HepG2 (cell line): ENCODE results near the gene CD2AP. TPM values are rescaled to one million over a fixed set of nuclear protein-coding genes. Genes with fewer than 3 reads are reported as not detected.

Experiments used
- CENPT ChIP-seq: sonication (generic); formaldehyde crosslinking; IDR thresholded peaks from 2 replicates; pipeline ENCODE4 v1.8.0; 2022; ENCODE audit warnings: low read depth, mild to moderate bottlenecking, moderate library complexity, missing genetic modification reagents
- GABPB1 ChIP-seq: IDR thresholded peaks from 2 replicates; pipeline ENCODE4 v1.6.1; 2016; ENCODE audit warnings: mild to moderate bottlenecking, missing genetic modification reagents, moderate library complexity, missing compliant biosample characterization
- KLF6 ChIP-seq: IDR thresholded peaks from 2 replicates; pipeline ENCODE4 v1.8.0; 2016; ENCODE audit warnings: missing biosample characterization, missing genetic modification reagents
- NR2F2 ChIP-seq: IDR thresholded peaks from 2 replicates; pipeline ENCODE4 v1.6.1; 2012; ENCODE audit warnings: low read depth, inconsistent platforms, borderline replicate concordance
- SP1 ChIP-seq, 2 experiments: fragments of 450-650 bp in 1 of 2; sonication (generic) in 1 of 2; formaldehyde crosslinking in 1 of 2; IDR thresholded peaks; 2 replicates each; pipeline versions ENCODE4 v1.4.0 to v1.6.1; 2016 to 2020; ENCODE audit warnings: missing genetic modification reagents in 1 of 2
- ZNF382 ChIP-seq: sonication (generic); formaldehyde crosslinking; IDR thresholded peaks from 2 replicates; pipeline ENCODE4 v1.5.0; 2020; ENCODE audit warnings: missing genetic modification reagents, mild to moderate bottlenecking, borderline replicate concordance
- ZNF747 ChIP-seq: sonication (generic); formaldehyde crosslinking; IDR thresholded peaks from 2 replicates; pipeline ENCODE4 v1.8.1; 2023; ENCODE audit warnings: missing genetic modification reagents, mild to moderate bottlenecking, borderline replicate concordance
- polyA plus RNA-seq, 8 experiments: library from polyadenylated mRNA; depleted of rRNA in 3 of 8; stranded (reverse) in 7 of 8; unstranded in 1 of 8; fragments of >200 nt; fragmentation: Illumina TruSeq in 4 of 8; extraction: Trizol in 4 of 8; gene quantifications; 2 replicates each; pipeline versions ENCODE4 v1.2.1 to v1.2.3, GENCODE V29; 2011 to 2016; ENCODE audit warnings: low read depth in 4 of 8, missing spikeins in 1 of 8, mixed read lengths in 1 of 8; ENCODE audit not compliant: insufficient read depth in 1 of 8
- total RNA-seq, 5 experiments: library from RNA; depleted of rRNA; stranded (reverse); fragments of >200 nt; fragmentation: Illumina TruSeq; extraction: Trizol; gene quantifications; 2 replicates each; pipeline ENCODE4 v1.2.3, GENCODE V29; 2016; ENCODE audit warnings: low read depth in 1 of 5
- TF ChIP-seq, protein P1 (sequence below): sonication (generic); formaldehyde crosslinking; IDR thresholded peaks from 2 replicates; pipeline ENCODE4 v1.9.0; 2022; ENCODE audit warnings: low read depth, missing genetic modification reagents
- TF ChIP-seq, protein P2 (sequence below): IDR thresholded peaks from 2 replicates; pipeline ENCODE4 v1.6.1; 2016; ENCODE audit warnings: missing genetic modification reagents, missing compliant biosample characterization
- TF ChIP-seq, protein P3 (sequence below): IDR thresholded peaks from 2 replicates; pipeline ENCODE4 v1.6.1; 2012; ENCODE audit warnings: low read depth, low read length, improper control_type of control experiment

CD2AP gene
- total and polyA plus RNA-seq, 2 of the 13 experiments (the other 11 are each of a cell fraction or from before 2014, with no cell fraction given) = 8.6 to 31.9 TPM

DNA sequence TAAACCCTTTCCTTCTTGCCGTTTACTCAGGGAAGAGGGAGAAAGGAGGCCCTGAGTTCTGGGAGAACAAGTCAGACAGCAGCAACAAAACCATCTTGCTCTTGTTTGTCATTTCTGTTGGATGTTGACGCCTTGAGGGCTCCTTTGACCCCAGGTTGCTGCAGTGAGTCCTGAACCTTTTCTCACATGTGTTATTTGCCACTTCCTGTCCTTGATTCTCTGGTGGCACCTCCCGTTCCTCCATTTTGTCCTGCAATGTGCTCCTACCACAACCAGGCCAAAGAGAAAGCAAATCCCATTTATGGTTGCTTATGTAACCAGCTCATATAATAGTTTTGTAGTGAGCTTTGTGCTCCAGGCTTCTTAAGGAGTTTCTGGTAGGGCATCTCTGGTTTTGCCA, 154.2 kb downstream of the CD2AP start (continued):
- TF ChIP-seq, protein P1, sequence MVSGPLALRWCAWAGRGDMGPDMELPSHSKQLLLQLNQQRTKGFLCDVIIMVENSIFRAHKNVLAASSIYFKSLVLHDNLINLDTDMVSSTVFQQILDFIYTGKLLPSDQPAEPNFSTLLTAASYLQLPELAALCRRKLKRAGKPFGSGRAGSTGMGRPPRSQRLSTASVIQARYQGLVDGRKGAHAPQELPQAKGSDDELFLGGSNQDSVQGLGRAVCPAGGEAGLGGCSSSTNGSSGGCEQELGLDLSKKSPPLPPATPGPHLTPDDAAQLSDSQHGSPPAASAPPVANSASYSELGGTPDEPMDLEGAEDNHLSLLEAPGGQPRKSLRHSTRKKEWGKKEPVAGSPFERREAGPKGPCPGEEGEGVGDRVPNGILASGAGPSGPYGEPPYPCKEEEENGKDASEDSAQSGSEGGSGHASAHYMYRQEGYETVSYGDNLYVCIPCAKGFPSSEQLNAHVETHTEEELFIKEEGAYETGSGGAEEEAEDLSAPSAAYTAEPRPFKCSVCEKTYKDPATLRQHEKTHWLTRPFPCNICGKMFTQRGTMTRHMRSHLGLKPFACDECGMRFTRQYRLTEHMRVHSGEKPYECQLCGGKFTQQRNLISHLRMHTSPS (CRISPR knock-in tag) = no peak
- TF ChIP-seq SP1 (IDR thresholded peaks at IDR 0.05) = no peak
- no peak for TF ChIP-seq SP1 (CRISPR knock-in tag; IDR thresholded peaks at IDR 0.05)
- no peak for TF ChIP-seq ZNF747 (CRISPR knock-in tag)
- no peak for TF ChIP-seq ZNF382 (CRISPR knock-in tag)
- TF ChIP-seq GABPB1 (CRISPR knock-in tag) = 0 out of 2 replicates have a peak, but pooled peaks have one; percentile 12
- TF ChIP-seq, protein P2, sequence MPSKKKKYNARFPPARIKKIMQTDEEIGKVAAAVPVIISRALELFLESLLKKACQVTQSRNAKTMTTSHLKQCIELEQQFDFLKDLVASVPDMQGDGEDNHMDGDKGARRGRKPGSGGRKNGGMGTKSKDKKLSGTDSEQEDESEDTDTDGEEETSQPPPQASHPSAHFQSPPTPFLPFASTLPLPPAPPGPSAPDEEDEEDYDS (CRISPR knock-in tag) = no peak
- TF ChIP-seq CENPT (CRISPR knock-in tag) = no peak
- 0 out of 2 replicates have a peak, but pooled peaks have one; percentile 15 for TF ChIP-seq KLF6 (CRISPR knock-in tag)
- no peak for TF ChIP-seq NR2F2
- TF ChIP-seq, protein P3, sequence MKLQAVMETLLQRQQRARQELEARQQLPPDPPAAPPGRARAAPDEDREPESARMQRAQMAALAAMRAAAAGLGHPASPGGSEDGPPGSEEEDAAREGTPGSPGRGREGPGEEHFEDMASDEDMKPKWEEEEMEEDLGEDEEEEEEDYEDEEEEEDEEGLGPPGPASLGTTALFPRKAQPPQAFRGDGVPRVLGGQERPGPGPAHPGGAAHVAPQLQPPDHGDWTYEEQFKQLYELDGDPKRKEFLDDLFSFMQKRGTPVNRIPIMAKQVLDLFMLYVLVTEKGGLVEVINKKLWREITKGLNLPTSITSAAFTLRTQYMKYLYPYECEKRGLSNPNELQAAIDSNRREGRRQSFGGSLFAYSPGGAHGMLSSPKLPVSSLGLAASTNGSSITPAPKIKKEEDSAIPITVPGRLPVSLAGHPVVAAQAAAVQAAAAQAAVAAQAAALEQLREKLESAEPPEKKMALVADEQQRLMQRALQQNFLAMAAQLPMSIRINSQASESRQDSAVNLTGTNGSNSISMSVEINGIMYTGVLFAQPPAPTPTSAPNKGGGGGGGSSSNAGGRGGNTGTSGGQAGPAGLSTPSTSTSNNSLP = no peak
